Ishikawa (cell line): ENCODE measurements around the gene ZNF3.

Experiments used
- CEBPB ChIP-seq: IDR thresholded peaks from 2 replicates; pipeline ENCODE4 v1.6.1; 2012
- CREB1 ChIP-seq: IDR thresholded peaks from 2 replicates; pipeline ENCODE4 v1.6.1; 2012; ENCODE audit warnings: low read depth
- EGR1 ChIP-seq: IDR thresholded peaks from 2 replicates; pipeline ENCODE4 v1.6.1; 2012
- EP300 ChIP-seq: IDR thresholded peaks from 2 replicates; pipeline ENCODE4 v1.6.1; 2012; ENCODE audit warnings: borderline replicate concordance
- FOXM1 ChIP-seq: IDR thresholded peaks from 2 replicates; pipeline ENCODE4 v1.6.1; 2012; ENCODE audit warnings: low read depth, borderline replicate concordance
- MAX ChIP-seq: IDR thresholded peaks from 2 replicates; pipeline ENCODE4 v1.6.1; 2012
- NFIC ChIP-seq: IDR thresholded peaks from 2 replicates; pipeline ENCODE4 v1.6.1; 2012
- RAD21 ChIP-seq: IDR thresholded peaks from 2 replicates; pipeline ENCODE4 v1.6.1; 2012; ENCODE audit warnings: low read depth
- REST ChIP-seq: IDR thresholded peaks from 2 replicates; pipeline ENCODE4 v1.6.1; 2012; ENCODE audit warnings: low read depth, mild to moderate bottlenecking
- TAF1 ChIP-seq: IDR thresholded peaks from 2 replicates; pipeline ENCODE4 v1.6.1; 2012; ENCODE audit warnings: low read depth, mild to moderate bottlenecking
- TCF12 ChIP-seq: IDR thresholded peaks from 2 replicates; pipeline ENCODE4 v1.6.1; 2012; ENCODE audit warnings: low read depth
- TEAD4 ChIP-seq: IDR thresholded peaks from 2 replicates; pipeline ENCODE4 v1.6.1; 2012
- USF1 ChIP-seq: IDR thresholded peaks from 2 replicates; pipeline ENCODE4 v1.6.1; 2012
- YY1 ChIP-seq: IDR thresholded peaks from 2 replicates; pipeline ENCODE4 v1.6.1; 2012; ENCODE audit warnings: low read depth
- ZBTB7A ChIP-seq: IDR thresholded peaks from 2 replicates; pipeline ENCODE4 v1.6.1; 2012; ENCODE audit warnings: low read depth

The ZNF3 gene

GRCh38 chr7:100071018-100071723, 10.4 kb downstream of the ZNF3 start:
- TF ChIP-seq TEAD4 (0 out of 2 replicates have a peak, but pooled peaks have one; percentile 11), NFIC (no peak)

GRCh38 chr7:100069991-100070390, 11.5 kb downstream of the ZNF3 start:
- TF ChIP-seq EGR1 (no peak), CREB1 (no peak), FOXM1 (no peak), REST (no peak), CEBPB (no peak), RAD21 (no peak), USF1 (no peak), YY1 (no peak), TAF1 (no peak), TCF12 (no peak), ZBTB7A (no peak), EP300 (no peak)

GRCh38 chr7:100066953-100067352, 14.6 kb downstream of the ZNF3 start:
- TF ChIP-seq EGR1 (no peak), NFIC (no peak), TAF1 (no peak), CEBPB (no peak), ZBTB7A (no peak), EP300 (no peak), TEAD4 (no peak), CREB1 (no peak), RAD21 (no peak), MAX (no peak), USF1 (no peak), REST (no peak), TCF12 (no peak), YY1 (no peak), FOXM1 (no peak)

GRCh38 chr7:100065452-100066186, 15.9 kb downstream of the ZNF3 start:
- TF ChIP-seq TCF12 (no peak), REST (no peak), EP300 (no peak), FOXM1 (no peak), NFIC (no peak), TAF1 (no peak), YY1 (no peak), ZBTB7A (no peak), MAX (no peak), TEAD4 (no peak), USF1 (no peak), RAD21 (no peak), CEBPB (no peak), EGR1 (no peak), CREB1 (no peak)
